Thoracic aorta (tissue), 2 donors: ENCODE data around the gene DOCK7. TPM values are rescaled to one million over a fixed set of nuclear protein-coding genes. Genes with fewer than 3 reads are reported as not detected.
"Not testable (repeated sequence)": the region's sequence is repeated elsewhere in the genome, so short reads cannot be mapped to it uniquely, and the experiment has no call there.

Source experiments
- ATAC-seq: fragments of 150-250 bp; one replicate; pipeline ENCODE4 v1.8.0; 2017; ENCODE audit warnings: low read depth; ENCODE audit not compliant: insufficient number of reproducible peaks, low FRiP score
- DNase-seq: peaks from one replicate; pipeline ENCODE4 v3.0.0-alpha.2; 2020; ENCODE audit warnings: low spot score
- H3K27ac ChIP-seq, 2 donors: fragments of 200-600 bp; sonication (generic); 1 replicate in 1 of 2; 2 replicates in 1 of 2; pipeline ENCODE4 v1.5.1; 2016; ENCODE audit warnings: mild to moderate bottlenecking in 2 of 2, moderate library complexity in 2 of 2
- H3K27me3 ChIP-seq: fragments of 200-600 bp; sonication (generic); replicated peaks from 2 replicates; pipeline ENCODE4 v1.6.0; 2016; ENCODE audit warnings: mild to moderate bottlenecking; ENCODE audit not compliant: insufficient read depth
- H3K36me3 ChIP-seq: fragments of 200-600 bp; sonication (generic); one replicate; pipeline ENCODE4 v1.5.1; 2016
- H3K4me1 ChIP-seq, 2 donors: fragments of 200-600 bp; sonication (generic); 1 replicate in 1 of 2; 2 replicates in 1 of 2; pipeline versions ENCODE4 v1.5.1 to v1.6.0; 2016; ENCODE audit warnings: low read depth in 2 of 2, mild to moderate bottlenecking in 1 of 2; ENCODE audit not compliant: control insufficient read depth in 1 of 2
- H3K4me3 ChIP-seq: fragments of 200-600 bp; sonication (generic); 2 replicates; pipeline ENCODE4 v1.5.1; 2016; ENCODE audit warnings: mild to moderate bottlenecking
- H3K9me3 ChIP-seq: fragments of 200-600 bp; sonication (generic); 2 replicates; pipeline ENCODE4 v1.5.1; 2016
- CTCF ChIP-seq: fragments of 200-600 bp; sonication (generic); IDR thresholded peaks from one replicate; pipeline ENCODE4 v1.5.1; 2019; ENCODE audit warnings: antibody characterized with exemption
- total RNA-seq, 2 donors: library from RNA; depleted of rRNA; stranded (reverse); fragments of >200 nt; gene quantifications; one replicate each; pipeline versions ENCODE4 v1.1.0 to v1.2.3, GENCODE V29; 2016

Gene DOCK7
- total RNA-seq, 2 donors from 2014 or later, result 52.7 to 75.7 TPM

GRCh38 chr1:62722796-62723195 is 34.6 kb upstream of the DOCK7 start:
- DNase-seq (no peak), ATAC-seq (no peak)
- Histone ChIP-seq H3K36me3 (no peaks in the 10 kb centered on the region), H3K9me3 (no peaks in the 10 kb centered on the region), H3K27me3 (no peaks in the 10 kb centered on the region), H3K4me1 (peaks cover 12 to 29% of the 10 kb centered on the region in 2 donors), H3K27ac (no peak overlapping the region), H3K4me3 (no peak overlapping the region)
- TF ChIP-seq CTCF, result no peak

DNA sequence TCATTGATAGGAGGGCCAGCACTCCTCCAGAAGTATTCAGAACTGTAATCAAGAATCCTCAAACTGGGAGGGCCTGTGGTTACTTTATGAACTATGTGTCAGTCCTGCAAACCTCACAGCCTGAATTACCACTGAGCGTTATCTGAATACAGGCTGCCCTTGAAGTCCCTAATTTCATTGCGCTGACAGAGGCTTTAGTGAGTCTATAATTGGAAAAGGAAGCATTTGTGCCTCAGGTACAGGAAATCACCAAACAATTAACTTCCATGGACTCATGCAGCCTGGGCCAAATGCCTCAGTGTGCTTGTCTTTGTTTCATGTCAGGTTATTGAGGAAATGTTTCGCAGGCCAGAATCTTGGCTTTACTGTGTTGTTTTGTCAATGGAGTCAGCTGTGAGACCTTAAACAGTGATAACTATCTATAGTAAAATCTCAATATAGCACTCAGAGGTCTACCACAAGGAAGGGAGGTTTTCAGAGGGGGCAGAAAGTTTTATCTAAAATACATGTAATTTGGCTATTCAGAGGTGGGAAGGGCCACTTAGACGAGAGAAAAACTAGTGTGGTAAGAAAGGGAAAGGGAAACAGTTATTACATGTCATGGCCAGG is 32.9 kb upstream of the DOCK7 start:
- Histone ChIP-seq H3K36me3 (no peaks in the 10 kb centered on the region), H3K4me1 (peaks cover 16 to 27% of the 10 kb centered on the region in 2 donors), H3K9me3 (no peaks in the 10 kb centered on the region), H3K27me3 (no peaks in the 10 kb centered on the region), H3K27ac (no peak overlapping the region), H3K4me3 (no peak overlapping the region)
- no peak for DNase-seq
- ATAC-seq, result no peak
- TF ChIP-seq CTCF, result no peak

GRCh38 chr1:62718400-62718799 is 30.2 kb upstream of the DOCK7 start:
- H3K4me1 ChIP-seq, H3K4me3 ChIP-seq, DNase-seq, H3K27ac ChIP-seq, H3K9me3 ChIP-seq, H3K27me3 ChIP-seq, H3K36me3 ChIP-seq, ATAC-seq: not testable (repeated sequence)

- Histone ChIP-seq H3K9me3 (no peaks in the 10 kb centered on the region), H3K4me3 (no peak overlapping the region), H3K36me3 (no peaks in the 10 kb centered on the region), H3K4me1 (peaks cover 6 to 7% of the 10 kb centered on the region in 2 donors), H3K27me3 (no peaks in the 10 kb centered on the region), H3K27ac (no peak overlapping the region)
- DNase-seq, result no peak
- ATAC-seq, result no peak
- TF ChIP-seq CTCF, result no peak
Measured at GRCh38 chr1:62717483-62717882, 29.3 kb upstream of the DOCK7 start.

DNA sequence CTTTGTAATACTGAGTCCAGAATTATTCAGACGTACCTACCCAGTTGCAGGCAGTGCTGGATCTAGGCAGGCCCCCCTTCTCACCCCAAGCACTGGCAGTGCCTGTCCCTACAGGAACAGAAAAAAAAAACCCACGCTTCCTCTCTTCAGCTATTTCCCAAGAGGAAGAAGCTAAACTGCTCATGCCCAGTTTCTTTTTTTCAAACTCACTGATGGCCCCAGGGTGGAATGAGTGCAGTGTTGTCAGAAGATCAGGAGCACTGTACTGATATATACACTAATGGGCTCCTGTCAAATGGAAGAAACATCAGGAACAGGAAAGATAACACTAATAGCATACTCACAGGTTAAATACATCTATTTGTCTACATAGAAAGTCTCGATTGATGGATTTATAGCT is 28.2 kb upstream of the DOCK7 start:
- no peak for TF ChIP-seq CTCF
- Histone ChIP-seq H3K27ac (no peak overlapping the region), H3K27me3 (no peaks in the 10 kb centered on the region), H3K4me1 (peaks cover 6 to 7% of the 10 kb centered on the region in 2 donors), H3K4me3 (no peak overlapping the region), H3K36me3 (no peaks in the 10 kb centered on the region), H3K9me3 (no peaks in the 10 kb centered on the region)
- ATAC-seq (no peak), DNase-seq (no peak)
